DND-41 (cell line): ENCODE measurements around the gene ENPP6.

Source experiments
- ATAC-seq: fragments of 200-7000 bp; cut with Tn5 transposase; 3 replicates; pipeline ENCODE4 v1.9.1; 2021; ENCODE audit warnings: low read depth; ENCODE audit not compliant: insufficient read depth
- DNase-seq: peaks from one replicate; pipeline ENCODE4 v3.0.0-alpha.2; 2020
- H2AFZ ChIP-seq: 2 replicates; pipeline ENCODE4 v1.6.0; 2012; ENCODE audit warnings: low read depth, low read length
- H3K27ac ChIP-seq: 2 replicates; pipeline ENCODE4 v1.5.1; 2012; ENCODE audit warnings: low read length, inconsistent platforms
- H3K27me3 ChIP-seq: fragments of 200-600 bp; sonication (generic); 2 replicates; pipeline ENCODE4 v1.6.0; 2012; ENCODE audit warnings: low read length, mild to moderate bottlenecking, inconsistent platforms; ENCODE audit not compliant: insufficient read depth, poor library complexity
- H3K36me3 ChIP-seq: 2 replicates; pipeline ENCODE4 v1.5.1; 2012; ENCODE audit warnings: low read length, inconsistent platforms; ENCODE audit not compliant: insufficient read depth
- H3K4me1 ChIP-seq: 2 replicates; pipeline ENCODE4 v1.5.1; 2012; ENCODE audit warnings: mild to moderate bottlenecking, low read length; ENCODE audit not compliant: insufficient read depth
- H3K4me2 ChIP-seq: 2 replicates; pipeline ENCODE4 v1.6.0; 2012; ENCODE audit warnings: mild to moderate bottlenecking, moderate library complexity, low read length, inconsistent platforms; ENCODE audit not compliant: insufficient read depth
- H3K4me3 ChIP-seq, 2 experiments: fragments of 200-600 bp in 1 of 2; shearing (Covaris generic) in 1 of 2; 2 replicates each; pipeline ENCODE4 v1.5.1; 2012 to 2016; ENCODE audit warnings: inconsistent platforms in 2 of 2, low read length in 2 of 2, mild to moderate bottlenecking in 2 of 2, low read depth in 1 of 2, moderate library complexity in 1 of 2
- H3K79me2 ChIP-seq: 2 replicates; pipeline ENCODE4 v1.6.0; 2012; ENCODE audit warnings: low read length, inconsistent platforms; ENCODE audit not compliant: insufficient read depth
- H3K9ac ChIP-seq: 2 replicates; pipeline ENCODE4 v1.6.0; 2012; ENCODE audit warnings: low read depth, mild to moderate bottlenecking, inconsistent platforms, low read length, moderate library complexity
- H3K9me3 ChIP-seq: 2 replicates; pipeline ENCODE4 v1.5.1; 2012; ENCODE audit warnings: low read length, moderate library complexity, mild to moderate bottlenecking, inconsistent platforms; ENCODE audit not compliant: insufficient read depth, severe bottlenecking
- H4K20me1 ChIP-seq: 2 replicates; pipeline ENCODE4 v1.6.0; 2012; ENCODE audit warnings: low read length; ENCODE audit not compliant: insufficient read depth
- CTCF ChIP-seq: IDR thresholded peaks from 2 replicates; pipeline ENCODE4 v1.5.1; 2012; ENCODE audit warnings: borderline replicate concordance, low read length, moderate library complexity, mild to moderate bottlenecking; ENCODE audit not compliant: poor library complexity, severe bottlenecking; ENCODE audit errors: extremely low read depth
- EZH2 ChIP-seq: IDR thresholded peaks from 3 replicates; pipeline ENCODE4 v1.6.1; 2012; ENCODE audit warnings: borderline replicate concordance, low read depth, mild to moderate bottlenecking, moderate library complexity, low read length, inconsistent platforms; ENCODE audit not compliant: severe bottlenecking

ENPP6 gene

DNA sequence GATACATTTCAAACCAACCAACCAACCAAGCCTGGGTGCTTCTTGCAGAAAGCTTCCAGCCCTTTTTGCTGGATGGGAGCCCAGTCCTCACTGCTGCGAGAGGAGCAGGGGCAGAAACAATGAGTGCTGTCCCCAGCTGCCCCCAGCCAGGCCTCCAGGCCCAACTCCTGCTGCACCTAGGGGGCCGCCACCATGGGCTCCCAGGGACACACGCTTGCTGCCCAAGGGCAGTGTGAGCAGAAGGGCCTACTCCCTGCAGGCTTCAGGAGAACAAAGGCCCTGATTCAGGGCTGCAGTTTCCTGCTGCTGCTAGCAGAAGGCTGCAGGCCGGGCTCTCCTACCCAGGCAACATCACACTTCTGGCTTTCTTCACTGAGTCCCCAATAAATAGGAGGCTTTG is 37.7 kb upstream of the ENPP6 start:
- Histone ChIP-seq H2AFZ (no peak overlapping the region), H3K4me1 (no peaks in the 10 kb centered on the region), H3K79me2 (no peaks in the 10 kb centered on the region), H4K20me1 (no peaks in the 10 kb centered on the region), H3K36me3 (no peaks in the 10 kb centered on the region), H3K27ac (no peak overlapping the region), H3K4me2 (no peak overlapping the region), H3K27me3 (no peaks in the 10 kb centered on the region), H3K4me3 (no peak overlapping the region), H3K9ac (no peak overlapping the region), H3K9me3 (no peaks in the 10 kb centered on the region)
- ATAC-seq (no peak), DNase-seq (no peak)
- no peak for TF ChIP-seq EZH2
- TF ChIP-seq CTCF, result no peak

DNA sequence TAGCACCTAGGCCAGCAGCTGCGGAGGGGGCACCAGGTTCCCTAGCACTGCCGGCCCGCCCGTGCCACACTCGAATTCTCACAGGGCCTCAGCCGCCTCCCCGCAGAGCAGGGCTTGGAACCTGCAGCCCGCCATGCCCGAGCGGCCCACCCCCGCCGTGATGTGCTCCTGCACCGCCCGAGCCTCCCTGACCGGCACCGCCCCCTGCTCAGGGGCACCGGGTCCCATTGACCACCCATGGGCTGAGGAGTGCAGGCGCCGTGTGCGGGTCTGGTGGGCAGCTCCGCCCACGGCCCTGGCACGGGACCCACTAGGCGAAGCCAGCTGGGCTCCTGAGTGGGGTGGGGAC is 35.4 kb upstream of the ENPP6 start:
- Histone ChIP-seq H3K4me1 (no peaks in the 10 kb centered on the region), H3K4me3 (no peak overlapping the region), H3K27me3 (no peaks in the 10 kb centered on the region), H3K27ac (no peak overlapping the region), H2AFZ (no peak overlapping the region), H3K9me3 (no peaks in the 10 kb centered on the region), H3K9ac (no peak overlapping the region), H3K4me2 (no peak overlapping the region), H3K79me2 (no peaks in the 10 kb centered on the region), H3K36me3 (no peaks in the 10 kb centered on the region), H4K20me1 (no peaks in the 10 kb centered on the region)
- DNase-seq (no peak), ATAC-seq (no peak)
- TF ChIP-seq CTCF, result no peak
- TF ChIP-seq EZH2, result no peak

DNA sequence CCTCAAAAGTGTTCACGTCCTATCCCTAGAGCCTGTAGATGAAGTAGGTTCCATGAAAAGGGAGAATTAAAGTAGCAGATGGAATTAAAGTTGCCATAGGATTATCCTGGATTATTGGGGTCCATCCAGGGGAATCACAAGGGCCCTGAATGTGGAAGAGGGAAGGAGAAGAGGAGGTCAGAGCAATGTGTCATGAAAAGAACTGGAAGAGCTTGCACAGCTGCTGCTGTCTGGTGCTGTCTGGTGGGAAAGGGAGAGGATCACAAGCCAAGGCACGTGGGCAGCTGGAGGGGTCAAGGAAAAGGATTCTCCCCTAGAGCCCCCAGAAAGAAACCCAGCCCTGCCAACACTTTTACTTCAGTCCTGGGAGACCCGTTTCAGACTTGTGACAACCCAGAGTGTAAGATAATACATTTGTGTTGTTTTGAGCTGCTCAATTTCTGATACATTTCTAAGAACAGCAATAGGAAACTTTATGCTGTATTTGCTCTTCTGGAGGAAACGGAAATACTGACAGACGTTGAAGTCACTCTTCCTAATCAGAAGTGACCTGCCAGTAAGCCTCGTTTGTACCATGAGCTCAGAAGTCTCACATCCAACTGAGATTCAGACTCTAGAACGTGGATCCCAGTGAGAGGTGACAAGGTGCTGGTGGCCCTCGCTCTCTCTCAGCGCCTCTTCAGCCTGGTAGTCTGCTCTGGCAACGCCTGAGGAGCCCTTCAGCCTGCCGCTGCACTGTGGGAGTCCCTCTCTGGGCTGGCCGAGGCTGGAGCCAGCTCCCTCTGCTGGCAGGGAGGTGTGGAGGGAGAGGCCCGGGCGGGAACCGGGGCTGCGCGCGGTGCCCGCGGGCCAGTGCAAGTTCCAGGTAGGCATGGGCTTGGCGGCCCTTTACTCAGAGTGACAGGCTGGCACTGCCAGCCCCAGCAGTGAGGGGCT is 34.7 kb upstream of the ENPP6 start:
- Histone ChIP-seq H4K20me1 (no peaks in the 10 kb centered on the region), H3K27me3 (no peaks in the 10 kb centered on the region), H2AFZ (no peak overlapping the region), H3K79me2 (no peaks in the 10 kb centered on the region), H3K27ac (no peak overlapping the region), H3K4me3 (no peak overlapping the region), H3K36me3 (no peaks in the 10 kb centered on the region), H3K9ac (no peak overlapping the region), H3K4me2 (no peak overlapping the region), H3K4me1 (no peaks in the 10 kb centered on the region), H3K9me3 (no peaks in the 10 kb centered on the region)
- DNase-seq (no peak), ATAC-seq (no peak)
- TF ChIP-seq EZH2 (no peak), CTCF (no peak)

- peak; percentile 53 for ATAC-seq
- no peaks in the 10 kb centered on the region for H3K79me2 ChIP-seq
- H4K20me1 ChIP-seq, result no peaks in the 10 kb centered on the region
- no peak overlapping the region for H3K4me3 ChIP-seq
- no peak overlapping the region for H2AFZ ChIP-seq
- H3K9me3 ChIP-seq, result no peaks in the 10 kb centered on the region
- H3K4me1 ChIP-seq, result no peaks in the 10 kb centered on the region
- no peaks in the 10 kb centered on the region for H3K36me3 ChIP-seq
- H3K4me2 ChIP-seq, result no peak overlapping the region
- H3K9ac ChIP-seq, result no peak overlapping the region
- H3K27me3 ChIP-seq, result no peaks in the 10 kb centered on the region
- H3K27ac ChIP-seq, result no peak overlapping the region
- TF ChIP-seq CTCF (no peak), EZH2 (no peak)
- DNase-seq, result no peak
Observed at GRCh38 chr4:184251670-184251980, 34.0 kb upstream of the ENPP6 start.
